Endothelial cell of umbilical vein (primary cell): Measurements from ENCODE around the gene PLXNA4. TPM values are rescaled to one million over a fixed set of nuclear protein-coding genes. Genes with fewer than 3 reads are reported as not detected.

Experiments used
- BruUV-seq: library from RNA; stranded (reverse); fragments of 400-500 nt; replicated peaks from 2 replicates; lab custom pipeline; 2021; lab: Mats Ljungman, UMichigan
- CTCF ChIA-PET: fragments of 300-600, 350-600 bp; sonication (Branson Sonifier 250); formaldehyde crosslinking; loops from one replicate; lab custom pipeline; 2021; ENCODE audit warnings: antibody characterized with exemption, inconsistent platforms; lab: Charles Lee
- POLR2A ChIA-PET: fragments of 300-600, 350-600 bp; sonication (Branson Sonifier 250); formaldehyde crosslinking; loops from one replicate; lab custom pipeline; 2021; ENCODE audit warnings: antibody characterized with exemption, inconsistent platforms; lab: Charles Lee
- DNase-seq: peaks from one replicate; pipeline ENCODE4 v3.0.0-alpha.2; 2011; ENCODE audit warnings: low read depth, low spot score
- FAIRE-seq: peaks from 2 replicates; lab custom pipeline; 2011; peaks lifted over from hg19 to GRCh38; lab: Jason Lieb, UNC
- H2AFZ ChIP-seq: 2 replicates; pipeline ENCODE4 v1.6.0; 2012; ENCODE audit warnings: low read depth, low read length, control low read depth, inconsistent platforms
- H3K27ac ChIP-seq: 2 replicates; pipeline ENCODE4 v1.5.1; 2011; ENCODE audit warnings: low read depth, mild to moderate bottlenecking, control low read depth, low read length, moderate library complexity; ENCODE audit not compliant: insufficient read depth
- H3K27me3 ChIP-seq, 2 experiments: 2 replicates each; pipeline versions ENCODE4 v1.6.0 to v1.6.1; 2011; ENCODE audit warnings: low read length in 2 of 2, mixed read lengths in 1 of 2; ENCODE audit not compliant: control insufficient read depth in 2 of 2, insufficient read depth in 2 of 2
- H3K36me3 ChIP-seq, 2 experiments: 2 replicates in 1 of 2; 3 replicates in 1 of 2; pipeline ENCODE4 v1.5.1; 2011; ENCODE audit warnings: low read length in 2 of 2, mild to moderate bottlenecking in 1 of 2, moderate library complexity in 1 of 2; ENCODE audit not compliant: control insufficient read depth in 2 of 2, insufficient read depth in 2 of 2; ENCODE audit errors: extremely low read depth in 1 of 2
- H3K4me1 ChIP-seq: 3 replicates; pipeline ENCODE4 v1.5.1; 2011; ENCODE audit warnings: mild to moderate bottlenecking, low read length; ENCODE audit not compliant: control insufficient read depth, insufficient read depth; ENCODE audit errors: extremely low read depth
- H3K4me2 ChIP-seq: 2 replicates; pipeline ENCODE4 v1.6.1; 2011; ENCODE audit warnings: low read length, control low read depth, mixed read lengths; ENCODE audit not compliant: insufficient read depth
- H3K4me3 ChIP-seq, 3 experiments: fragments of 200-600 bp in 1 of 3; sonication (generic), shearing (Covaris generic) in 1 of 3; replicated peaks in 1 of 3; 2 replicates each; pipeline ENCODE4 v1.5.1; 2011 to 2016; ENCODE audit warnings: control low read depth in 3 of 3, low read length in 3 of 3, mild to moderate bottlenecking in 2 of 3, inconsistent platforms in 1 of 3, low read depth in 1 of 3, moderate library complexity in 1 of 3; ENCODE audit not compliant: insufficient read depth in 1 of 3
- H3K79me2 ChIP-seq: 2 replicates; pipeline ENCODE4 v1.6.0; 2012; ENCODE audit warnings: low read length, inconsistent platforms; ENCODE audit not compliant: control insufficient read depth, insufficient read depth
- H3K9ac ChIP-seq: replicated peaks from 2 replicates; pipeline ENCODE3; 2011; ENCODE audit warnings: low read length, control low read depth; ENCODE audit not compliant: insufficient read depth; ENCODE audit errors: extremely low read depth
- H3K9me1 ChIP-seq: replicated peaks from 3 replicates; pipeline ENCODE4 v1.6.0; 2011; ENCODE audit warnings: mild to moderate bottlenecking, low read length; ENCODE audit not compliant: control insufficient read depth, insufficient read depth; ENCODE audit errors: extremely low read depth
- H3K9me3 ChIP-seq: replicated peaks from 2 replicates; pipeline ENCODE4 v1.5.1; 2012; ENCODE audit warnings: low read length, inconsistent platforms; ENCODE audit not compliant: control insufficient read depth, insufficient read depth
- H4K20me1 ChIP-seq: replicated peaks from 2 replicates; pipeline ENCODE3; 2011; ENCODE audit warnings: mild to moderate bottlenecking, low read length; ENCODE audit not compliant: control insufficient read depth, insufficient read depth; ENCODE audit errors: extremely low read depth
- CTCF ChIP-seq, 2 donors: IDR thresholded peaks; 1 replicate in 1 of 2; 2 replicates in 1 of 2; pipeline ENCODE4 v1.5.1; 2011; ENCODE audit warnings: low read length in 2 of 2, mild to moderate bottlenecking in 2 of 2, moderate library complexity in 2 of 2, control low read depth in 1 of 2, inconsistent platforms in 1 of 2, low read depth in 1 of 2; ENCODE audit not compliant: insufficient read depth in 1 of 2; ENCODE audit errors: extremely low read depth in 1 of 2
- EZH2 ChIP-seq: IDR thresholded peaks from 2 replicates; pipeline ENCODE4 v1.6.1; 2012; ENCODE audit warnings: borderline replicate concordance, low read depth, mild to moderate bottlenecking, moderate library complexity, low read length, inconsistent platforms; ENCODE audit not compliant: severe bottlenecking
- FOS ChIP-seq: IDR thresholded peaks from 2 replicates; pipeline ENCODE4 v1.6.1; 2011; ENCODE audit warnings: mild to moderate bottlenecking, low read length, moderate library complexity, borderline replicate concordance; ENCODE audit not compliant: insufficient read depth
- GATA2 ChIP-seq: IDR thresholded peaks from 2 replicates; pipeline ENCODE4 v1.7.0; 2011; ENCODE audit warnings: low read depth, mild to moderate bottlenecking, moderate library complexity, mixed read lengths, low read length; ENCODE audit not compliant: insufficient read length, insufficient read depth
- JUN ChIP-seq: IDR thresholded peaks from 2 replicates; pipeline ENCODE4 v1.6.1; 2011; ENCODE audit warnings: borderline replicate concordance, low read depth; ENCODE audit not compliant: insufficient read length, insufficient read depth
- MAX ChIP-seq: IDR thresholded peaks from 2 replicates; pipeline ENCODE4 v1.6.1; 2011; ENCODE audit not compliant: insufficient read depth, insufficient read length
- MYC ChIP-seq: IDR thresholded peaks from one replicate; pipeline ENCODE4 v1.6.1; 2011; ENCODE audit warnings: mild to moderate bottlenecking, low read depth, low read length
- POLR2A ChIP-seq: IDR thresholded peaks from 2 replicates; pipeline ENCODE4 v1.6.1; 2012; ENCODE audit warnings: low read depth, mild to moderate bottlenecking, control low read depth, low read length
- POLR2AphosphoS5 ChIP-seq: IDR thresholded peaks from 2 replicates; pipeline ENCODE4 v1.6.1; 2012; ENCODE audit warnings: low read depth, mild to moderate bottlenecking, control low read depth, low read length, moderate library complexity; ENCODE audit not compliant: insufficient read depth
- dilution Hi-C: fragments of 300-500 bp; cut with MboI; formaldehyde crosslinking; loops from one replicate; pipeline ENCODE4 v1.15.0; 2019; ENCODE audit warnings: low sequenced_read_pairs; ENCODE audit not compliant: extremely low pct_ligation_motif_present
- intact Hi-C: fragments of 100-400 bp; cut with micrococcal nuclease; formaldehyde crosslinking; loops from one replicate; pipeline ENCODE4 v1.10.0; 2022
- polyA plus RNA-seq, 4 experiments: library from polyadenylated mRNA; depleted of rRNA in 3 of 4; stranded (reverse) in 3 of 4; unstranded in 1 of 4; fragments of >200 nt; gene quantifications; 2 replicates each; pipeline versions ENCODE4 v1.2.1 to v1.2.3, GENCODE V29; 2011 to 2012; ENCODE audit warnings: missing spikeins in 1 of 4
- total RNA-seq: library from RNA; stranded (reverse); gene quantifications from 2 replicates; pipeline ENCODE4 v1.2.3, GENCODE V29; 2021

PLXNA4 gene
- total and polyA plus RNA-seq, 2 donors (not counting 3 experiments of a cell fraction or from before 2014, with no cell fraction given) = 12.1 to 20.4 TPM

GRCh38 chr7:132353936-132354335, 222.3 kb downstream of the PLXNA4 start:
- TF ChIP-seq MYC (no peak), GATA2 (no peak), MAX (no peak), JUN (no peak), FOS (no peak), POLR2A (no peak), CTCF (IDR thresholded peaks at IDR 0.05; ENCODE audit: extremely low read depth in 1 of 2, insufficient read depth in 1 of 2, low read depth in 1 of 2, low read length in 2 of 2) (no peak), POLR2AphosphoS5 (no peak), EZH2 (no peak)
- dilution Hi-C loops = no loop called here
- Histone ChIP-seq H3K9me3 (no peaks in the 10 kb centered on the region), H3K27me3 (no peaks in the 10 kb centered on the region), H3K27ac (no peak overlapping the region), H3K9me1 (no peaks in the 10 kb centered on the region), H4K20me1 (no peaks in the 10 kb centered on the region), H3K4me3 (no peak overlapping the region), H3K9ac (no peak overlapping the region), H3K79me2 (no peaks in the 10 kb centered on the region), H3K4me1 (peaks cover 12% of the 10 kb centered on the region), H3K4me2 (no peak overlapping the region), H3K36me3 (no peaks in the 10 kb centered on the region), H2AFZ (no peak overlapping the region)
- DNase-seq = no peak
- POLR2A ChIA-PET = no interaction called here
- CTCF ChIA-PET = interaction anchor here (1.3 kb wide), 1 partner anchor 35 kb away, joined by 7 read pairs; no protein-coding TSS in a partner anchor
- FAIRE-seq = no peak
- intact Hi-C loops = no loop called here
- BruUV-seq = no TSS peak
